T-helper 22 cell (primary cell): ENCODE data around the gene OR8D1.

Source experiments
- DNase-seq: peaks from one replicate; pipeline ENCODE4 v3.0.0-alpha.2; 2020; ENCODE audit warnings: low read depth

The OR8D1 gene

GRCh38 chr11:124313849-124314248 is at the start of gene OR8D1:
Gene OR8D1 (minus strand): TSS chr11:124313949. CDS start chr11:124310766, 3,183 bp downstream.
- no peak for DNase-seq

DNA sequence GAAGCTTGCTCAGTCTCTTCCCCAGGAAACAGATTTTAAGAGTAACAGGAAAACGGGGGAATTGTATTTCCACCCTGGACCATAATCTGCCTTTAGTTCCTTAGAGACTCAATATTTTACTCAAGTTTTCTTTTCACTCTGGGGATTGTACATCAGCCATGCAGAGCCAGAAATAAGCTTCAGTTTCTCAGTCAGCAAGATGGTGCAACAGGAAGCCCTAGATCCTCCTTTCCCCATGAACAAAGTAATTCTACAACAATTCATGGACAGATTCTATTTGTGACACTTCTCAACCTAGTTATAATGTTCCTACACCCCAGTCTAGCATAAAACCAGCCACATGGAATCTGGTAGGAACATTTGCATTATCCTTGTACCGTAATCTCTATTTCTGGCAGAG is 45.8 kb upstream of the OR8D1 start:
- no peak for DNase-seq

DNA sequence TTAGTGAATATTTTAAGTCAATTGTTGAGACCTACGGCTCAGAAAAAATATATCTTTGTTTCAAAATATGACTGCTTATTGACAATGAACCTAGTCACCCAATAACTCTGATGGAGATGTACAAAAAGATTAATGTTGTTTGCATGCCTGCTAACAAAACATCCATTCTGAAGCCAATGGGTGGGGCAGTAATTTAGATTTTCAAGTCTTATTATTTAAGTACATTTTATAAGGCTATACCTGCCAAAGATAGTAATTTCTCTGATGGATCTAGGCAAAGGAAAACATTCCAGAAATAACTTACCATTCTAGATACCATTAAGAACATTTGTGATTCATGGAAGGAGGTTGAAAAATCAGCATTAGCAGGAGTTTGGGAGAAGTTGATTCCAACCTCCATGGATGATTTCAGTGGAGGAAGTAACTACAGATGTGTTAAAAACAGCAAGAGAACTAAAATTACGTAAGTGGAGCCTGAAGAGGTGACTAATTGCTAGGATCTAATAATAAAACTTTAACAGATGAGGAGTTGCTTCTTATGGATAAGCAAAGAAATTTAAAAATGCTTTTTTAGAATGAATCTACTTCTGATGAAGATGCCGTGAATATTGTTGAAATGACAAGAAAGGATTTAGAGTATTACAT is 32.7 kb upstream of the OR8D1 start:
- no peak for DNase-seq

GRCh38 chr11:124344346-124344745 is 30.6 kb upstream of the OR8D1 start:
- DNase-seq: no peak

GRCh38 chr11:124340142-124340447 is 26.3 kb upstream of the OR8D1 start:
- no peak for DNase-seq

- no peak for DNase-seq
Observed at GRCh38 chr11:124339396-124340141, 25.8 kb upstream of the OR8D1 start.

DNA sequence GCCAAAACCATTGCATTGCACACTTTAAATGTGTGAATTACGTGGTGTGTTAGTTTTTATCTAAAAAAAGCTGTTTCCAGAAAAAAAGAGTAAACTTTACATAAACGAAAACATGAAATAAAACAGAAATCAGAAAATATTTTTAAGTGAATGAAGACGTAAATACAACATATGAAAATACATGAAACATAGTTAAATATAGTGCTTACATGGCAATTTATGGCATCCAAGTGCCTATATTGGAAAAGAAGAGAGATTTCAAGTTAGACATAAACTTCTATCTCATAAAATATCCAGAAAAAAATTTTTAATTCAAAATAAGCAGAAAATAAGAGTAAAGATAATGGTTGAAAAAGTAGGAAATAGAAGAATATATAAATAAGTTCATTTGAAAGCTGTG is 18.1 kb upstream of the OR8D1 start:
- no peak for DNase-seq

- no peak for DNase-seq
Observed at GRCh38 chr11:124329787-124330478, 16.2 kb upstream of the OR8D1 start.

- no peak for DNase-seq
Observed at GRCh38 chr11:124327775-124328174, 14.0 kb upstream of the OR8D1 start.

- DNase-seq: no peak
Observed at GRCh38 chr11:124322356-124322755, 8.6 kb upstream of the OR8D1 start.

DNA sequence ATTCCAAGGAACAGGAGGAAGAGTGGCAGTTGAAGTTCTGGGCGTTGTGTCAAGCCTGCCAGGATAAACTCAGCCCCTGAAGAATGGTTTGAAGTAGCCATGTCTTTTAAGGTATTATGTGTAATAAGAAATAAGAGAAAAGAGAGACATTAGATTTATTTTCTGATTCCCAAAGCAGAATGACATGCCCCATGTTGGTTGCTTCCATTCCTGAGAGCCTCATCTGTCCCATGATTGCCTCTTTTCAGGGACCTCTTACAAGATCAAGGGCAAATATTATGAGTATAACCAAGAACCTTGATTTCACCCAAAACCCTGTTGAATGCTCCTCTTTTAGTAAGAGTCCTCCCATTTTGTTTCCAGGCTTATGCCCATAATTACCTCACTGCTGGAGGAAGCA is 6.3 kb upstream of the OR8D1 start, which contains the start of gene OR8D2:
Gene OR8D2, minus strand, starts transcription at position 101 of the 400 bp plus-strand sequence. Its CDS starts 0 bp downstream, at position 101.
- no peak for DNase-seq

- no peak for DNase-seq
Observed at GRCh38 chr11:124315052-124315451, 1.3 kb upstream of the OR8D1 start.

DNA sequence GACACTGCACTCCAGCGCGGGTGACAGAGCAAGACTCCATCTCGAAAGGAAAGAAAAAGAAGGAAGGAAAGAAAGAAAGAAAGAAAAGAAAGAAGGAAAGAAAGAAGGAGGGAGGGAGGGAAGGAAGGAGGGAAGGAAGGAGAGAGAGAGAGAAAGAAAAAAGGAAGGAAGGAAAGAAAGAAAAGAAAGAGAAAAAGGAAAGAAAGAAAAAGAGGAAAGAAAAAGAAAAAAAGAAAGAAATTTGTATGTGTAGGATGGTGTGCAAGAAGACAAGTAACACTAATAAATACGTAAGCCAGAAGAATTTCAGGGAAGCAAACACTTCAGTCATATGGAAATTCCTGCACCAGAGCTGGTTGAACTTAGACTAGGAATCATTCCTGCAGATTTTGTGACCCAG is 618 bp downstream of the OR8D1 start:
- DNase-seq: no peak

- DNase-seq: no peak
Observed at GRCh38 chr11:124311670-124312069, 2.1 kb downstream of the OR8D1 start.

DNA sequence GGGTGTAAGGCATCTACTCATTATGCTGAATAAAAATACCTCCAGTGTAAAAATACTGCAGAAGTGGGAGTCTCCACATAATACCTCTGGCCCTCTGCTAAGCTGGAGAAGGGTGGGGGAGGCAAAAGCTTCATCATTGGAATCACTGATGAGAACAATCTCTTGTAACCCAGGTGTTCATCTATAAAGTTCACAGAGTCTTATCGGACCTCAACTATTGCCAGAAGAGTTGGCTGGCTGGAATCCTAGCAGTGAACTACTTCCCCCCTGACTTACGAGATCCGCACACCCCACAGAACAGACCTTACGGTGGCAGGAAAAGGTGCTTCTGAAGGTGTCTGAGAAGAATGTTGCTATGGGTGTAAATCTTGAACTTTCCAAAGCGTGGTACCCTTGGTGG is 2.5 kb downstream of the OR8D1 start:
- DNase-seq: no peak

GRCh38 chr11:124310721-124311120 is 3.0 kb downstream of the OR8D1 start:
- DNase-seq: no peak

DNA sequence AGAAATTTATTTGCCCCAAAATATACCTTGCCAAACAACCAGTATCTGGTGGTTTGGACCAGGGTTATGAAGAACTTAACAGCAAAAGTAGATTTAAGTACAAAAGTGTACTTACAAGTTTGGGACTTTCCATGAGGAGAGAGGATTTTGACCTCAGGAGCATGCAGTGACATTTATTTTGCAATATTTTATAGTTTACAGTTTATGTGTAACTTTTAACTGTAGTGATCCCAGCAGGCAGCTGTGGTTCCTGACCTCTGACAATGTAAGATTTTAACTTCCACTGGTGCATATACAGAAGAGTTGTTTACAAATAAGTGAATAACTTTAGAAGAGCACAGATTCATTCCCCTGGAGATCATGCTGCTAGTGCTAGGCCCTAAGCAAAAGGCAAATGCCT is 6.7 kb downstream of the OR8D1 start:
- DNase-seq: no peak

DNA sequence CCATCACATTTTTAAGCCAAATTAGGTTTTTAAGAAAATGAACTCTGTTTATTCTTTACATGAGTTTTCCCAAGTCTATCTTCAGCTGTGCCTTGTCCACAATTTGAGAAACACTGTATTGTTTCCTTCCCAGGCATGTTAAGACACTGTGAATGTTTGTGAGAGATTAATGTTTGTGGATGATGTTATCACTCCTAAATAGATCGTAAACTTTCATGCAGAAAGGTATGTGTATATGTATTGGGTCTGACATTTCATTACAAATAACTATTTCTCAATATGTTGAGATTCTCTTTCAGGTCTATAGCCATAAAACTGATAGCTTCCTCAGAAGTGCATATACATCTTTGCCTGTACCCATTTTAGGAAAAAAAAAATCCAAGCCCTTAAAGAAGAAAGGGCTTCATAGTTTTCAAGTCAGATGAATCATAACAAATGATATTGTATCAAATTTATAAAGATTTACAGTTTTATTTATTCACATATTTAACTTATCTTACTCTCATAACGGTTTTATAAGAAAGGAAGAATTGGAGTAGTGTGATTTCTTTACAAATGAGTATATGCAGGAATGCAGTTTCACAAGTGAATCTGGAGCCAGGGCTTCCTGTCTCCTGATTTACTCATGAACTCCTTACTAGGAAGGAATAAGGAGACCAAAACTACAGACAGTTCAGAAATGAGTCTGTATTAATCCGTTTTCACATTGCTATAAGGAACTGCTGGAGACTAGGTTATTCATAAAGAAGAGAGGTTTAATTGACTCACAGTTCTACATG is 11.2 kb downstream of the OR8D1 start:
- no peak for DNase-seq

DNA sequence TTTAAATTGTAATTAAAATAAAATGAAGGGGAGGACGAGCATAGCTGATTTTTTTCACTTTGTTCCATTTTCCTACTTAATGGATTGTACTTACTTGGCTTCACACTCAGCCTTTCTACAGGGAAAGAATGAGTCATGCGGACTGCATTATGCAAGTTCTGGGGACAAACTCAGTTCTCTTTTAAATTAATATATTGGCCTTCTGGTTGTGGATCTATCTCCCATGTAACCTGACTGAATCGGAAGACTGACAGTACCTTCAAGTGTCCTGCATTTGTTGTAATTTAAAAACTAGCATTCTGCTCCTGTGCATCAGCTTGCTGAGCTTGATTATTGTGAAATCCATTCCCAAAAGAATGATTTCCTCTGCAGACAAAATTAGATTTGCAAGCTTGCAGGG is 12.2 kb downstream of the OR8D1 start:
- DNase-seq: no peak

- no peak for DNase-seq
Observed at GRCh38 chr11:124297921-124298320, 15.8 kb downstream of the OR8D1 start.

DNA sequence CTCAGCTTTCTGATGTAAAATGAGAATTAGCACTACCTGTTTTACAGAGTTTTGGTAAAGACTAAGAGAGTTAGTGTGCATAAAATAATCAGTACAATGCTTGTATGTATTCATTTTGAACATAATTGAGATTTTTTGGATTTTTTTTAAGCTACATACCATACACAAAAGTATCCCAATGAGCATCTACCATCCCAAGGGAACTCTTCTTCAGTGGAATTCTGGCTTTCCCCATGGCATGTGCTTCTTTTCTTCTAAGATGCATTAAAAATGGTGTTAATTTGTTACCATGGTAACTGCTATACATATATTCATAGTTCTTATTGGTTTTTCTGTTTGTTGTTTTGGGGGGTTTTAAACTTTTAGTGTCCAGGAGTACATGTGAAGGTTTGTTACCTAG is 17.7 kb downstream of the OR8D1 start:
- no peak for DNase-seq

GRCh38 chr11:124294687-124295086 is 19.1 kb downstream of the OR8D1 start:
- no peak for DNase-seq
